GM12878 (cell line): ENCODE measurements around the gene DLG2. TPM values are rescaled to one million over a fixed set of nuclear protein-coding genes. Genes with fewer than 3 reads are reported as not detected.

Source experiments
- ATAC-seq: fragments of 200-7000 bp; cut with Tn5 transposase; 3 replicates; pipeline ENCODE4 v1.9.1; 2020; ENCODE audit warnings: mild to moderate bottlenecking, moderate library complexity
- BruUV-seq: library from RNA; stranded (reverse); fragments of 400-500 nt; replicated peaks from 2 replicates; lab custom pipeline; 2021; lab: Mats Ljungman, UMichigan
- CTCF ChIA-PET: fragments of 300-600 bp; sonication (Branson Sonifier 250); formaldehyde crosslinking; extraction: SDS; loops from one replicate; lab custom pipeline; 2021; ENCODE audit warnings: inconsistent platforms; lab: Yijun Ruan, JAX
- POLR2A ChIA-PET: fragments of 350-600 bp; formaldehyde crosslinking; extraction: SDS; loops from one replicate; lab custom pipeline; 2021; ENCODE audit warnings: inconsistent platforms; lab: Charles Lee
- RAD21 ChIA-PET: fragments of 300-600 bp; sonication (Branson Sonifier 250); formaldehyde crosslinking; loops from one replicate; lab custom pipeline; 2023; ENCODE audit warnings: antibody characterized with exemption; ENCODE audit not compliant: unreplicated experiment; lab: Charles Lee
- SMC1A ChIA-PET: fragments of 300-600 bp; sonication (Branson Sonifier 250); formaldehyde crosslinking; loops from one replicate; lab custom pipeline; 2023; ENCODE audit not compliant: unreplicated experiment, uncharacterized antibody; lab: Charles Lee
- DNase-seq: peaks from one replicate; pipeline ENCODE4 v3.0.0-alpha.2; 2011; ENCODE audit warnings: low read depth, low spot score
- FAIRE-seq: peaks from 3 replicates; lab custom pipeline; 2011; peaks lifted over from hg19 to GRCh38; lab: Jason Lieb, UNC
- H2AFZ ChIP-seq: 2 replicates; pipeline ENCODE4 v1.6.0; 2011; ENCODE audit warnings: low read depth, low read length, control low read depth; ENCODE audit not compliant: control insufficient read depth
- H3K27ac ChIP-seq: 2 replicates; pipeline ENCODE4 v1.5.1; 2011; ENCODE audit warnings: control low read depth; ENCODE audit not compliant: control insufficient read depth, insufficient read depth
- H3K27me3 ChIP-seq, 2 experiments: replicated peaks in 1 of 2; 2 replicates each; pipeline versions ENCODE4 v1.6.0 to v1.6.1; 2011; ENCODE audit warnings: low read length in 1 of 2; ENCODE audit not compliant: control insufficient read depth in 2 of 2, insufficient read depth in 2 of 2
- H3K36me3 ChIP-seq, 2 experiments: 2 replicates each; pipeline ENCODE4 v1.5.1; 2011; ENCODE audit warnings: low read length in 1 of 2; ENCODE audit not compliant: control insufficient read depth in 2 of 2, insufficient read depth in 2 of 2
- H3K4me1 ChIP-seq: 2 replicates; pipeline ENCODE4 v1.6.1; 2011; ENCODE audit warnings: mild to moderate bottlenecking, low read length, moderate library complexity, mixed read lengths; ENCODE audit not compliant: control insufficient read depth, insufficient read depth
- H3K4me2 ChIP-seq: 2 replicates; pipeline ENCODE4 v1.6.0; 2011; ENCODE audit warnings: control low read depth; ENCODE audit not compliant: control insufficient read depth, insufficient read depth
- H3K4me3 ChIP-seq: fragments of 200-600 bp; sonication (generic); 2 replicates; pipeline ENCODE4 v1.5.1; 2016
- H3K79me2 ChIP-seq: 2 replicates; pipeline ENCODE4 v1.6.0; 2011; ENCODE audit warnings: low read length; ENCODE audit not compliant: control insufficient read depth, insufficient read depth
- H3K9ac ChIP-seq: 2 replicates; pipeline ENCODE4 v1.8.0; 2011; ENCODE audit warnings: low read length, control low read depth, mixed read lengths; ENCODE audit not compliant: control insufficient read depth, insufficient read depth
- H3K9me3 ChIP-seq: replicated peaks from 3 replicates; pipeline ENCODE4 v1.5.1; 2011; ENCODE audit warnings: mild to moderate bottlenecking, low read length; ENCODE audit not compliant: control insufficient read depth, insufficient read depth
- H4K20me1 ChIP-seq: 2 replicates; pipeline ENCODE4 v1.6.0; 2011; ENCODE audit not compliant: control insufficient read depth, insufficient read depth
- CBX3 ChIP-seq: fragments of 200-600 bp; sonication (generic); IDR thresholded peaks from 2 replicates; pipeline ENCODE4 v1.6.1; 2016; ENCODE audit warnings: low read depth, borderline replicate concordance
- CHD4 ChIP-seq: fragments of 200-600 bp; sonication (generic); IDR thresholded peaks from 2 replicates; pipeline ENCODE4 v1.6.1; 2016; ENCODE audit warnings: mild to moderate bottlenecking
- EED ChIP-seq: sonication (generic); IDR thresholded peaks from 2 replicates; pipeline ENCODE4 v1.6.1; 2016; ENCODE audit warnings: antibody characterized with exemption, low read depth
- KAT2A ChIP-seq: conservative IDR thresholded peaks from 2 replicates; pipeline ENCODE4 v1.6.1; 2011; ENCODE audit warnings: low read depth, low read length; ENCODE audit not compliant: control insufficient read depth
- MYC ChIP-seq: IDR thresholded peaks from 2 replicates; pipeline ENCODE4 v1.6.1; 2011; ENCODE audit warnings: mild to moderate bottlenecking, low read length, moderate library complexity, inconsistent platforms; ENCODE audit not compliant: insufficient read depth, insufficient replicate concordance, insufficient read length, severe bottlenecking
- RELA ChIP-seq: fragments of 450-650 bp; IDR thresholded peaks from 2 replicates; pipeline ENCODE4 v1.8.0; 2014; ENCODE audit warnings: borderline replicate concordance; ENCODE audit not compliant: partially characterized antibody
- RFX5 ChIP-seq: IDR thresholded peaks from 2 replicates; pipeline ENCODE4 v1.6.1; 2011; ENCODE audit warnings: low read depth, low read length, improper control_type of control experiment
- SREBF1 ChIP-seq: IDR thresholded peaks from 2 replicates; pipeline ENCODE4 v1.6.1; 2012; ENCODE audit warnings: mild to moderate bottlenecking, low read length
- SRF ChIP-seq, 2 experiments: IDR thresholded peaks; 2 replicates each; pipeline ENCODE4 v1.6.1; 2011; ENCODE audit warnings: low read depth in 2 of 2, low read length in 2 of 2, mild to moderate bottlenecking in 1 of 2, moderate library complexity in 1 of 2
- TAF1 ChIP-seq: IDR thresholded peaks from 2 replicates; pipeline ENCODE4 v1.6.1; 2011; ENCODE audit warnings: mild to moderate bottlenecking, low read depth, low read length, borderline replicate concordance
- TARDBP ChIP-seq: IDR thresholded peaks from 2 replicates; pipeline ENCODE4 v1.6.1; 2016; ENCODE audit warnings: borderline replicate concordance
- TCF12 ChIP-seq: IDR thresholded peaks from 2 replicates; pipeline ENCODE4 v1.6.1; 2011; ENCODE audit warnings: low read depth, mild to moderate bottlenecking, low read length
- YBX1 ChIP-seq: fragments of 450-650 bp; IDR thresholded peaks from 2 replicates; pipeline ENCODE4 v1.6.1; 2016; ENCODE audit warnings: antibody characterized with exemption
- ZBED1 ChIP-seq: IDR thresholded peaks from 2 replicates; pipeline ENCODE4 v1.6.1; 2016; ENCODE audit warnings: borderline replicate concordance
- ZNF207 ChIP-seq: fragments of 450-650 bp; IDR thresholded peaks from 2 replicates; pipeline ENCODE4 v1.6.1; 2014; ENCODE audit warnings: antibody characterized with exemption, mild to moderate bottlenecking, borderline replicate concordance
- ZNF24 ChIP-seq: fragments of 450-650 bp; IDR thresholded peaks from 2 replicates; pipeline ENCODE4 v1.6.1; 2017; ENCODE audit warnings: antibody characterized with exemption, mild to moderate bottlenecking
- WGBS: methylation state at CpG from one replicate; pipeline ENCODE4 v1.1.6; 2016; ENCODE audit warnings: low lambda C conversion rate; ENCODE audit not compliant: insufficient replicate concordance, insufficient coverage; ENCODE audit errors: missing lambda C conversion rate; 5-methylcytosine and 5-hydroxymethylcytosine counted together
- in situ Hi-C: fragments of 300-500 bp; cut with MboI; formaldehyde crosslinking; loops from 9 replicates; pipeline ENCODE4 v1.14.3; 2018; ENCODE audit warnings: mixed read lengths
- intact Hi-C: fragments of 100-400 bp; cut with micrococcal nuclease; formaldehyde crosslinking; loops from one replicate; pipeline ENCODE4 v1.14.2; 2022; ENCODE audit not compliant: unreplicated experiment
- polyA plus RNA-seq, 11 experiments: library from polyadenylated mRNA; depleted of rRNA in 4 of 11; unstranded in 6 of 11; stranded (reverse) in 5 of 11; fragments of >200 nt; fragmentation: Nextera tagmentation in 4 of 11; fragmentation: Illumina TruSeq in 1 of 11; extraction: Ambion mirVana in 4 of 11; extraction: Trizol in 1 of 11; gene quantifications; 1 replicate in 1 of 11; 2 replicates in 10 of 11; pipeline versions ENCODE4 v1.2.1 to v1.2.3, GENCODE V29; 2011 to 2016; ENCODE audit warnings: inconsistent platforms in 2 of 11, missing spikeins in 2 of 11, low read depth in 1 of 11
- total RNA-seq, 4 experiments: library from RNA; depleted of rRNA in 3 of 4; stranded (reverse); fragments of >200 nt in 3 of 4; fragmentation: Illumina TruSeq in 1 of 4; extraction: Trizol in 1 of 4; gene quantifications; 2 replicates each; pipeline versions ENCODE4 v1.2.1 to v1.2.3, GENCODE V29; 2013 to 2021
- TF ChIP-seq, protein P1 (sequence below), 3 experiments: IDR thresholded peaks in 2 of 3; conservative IDR thresholded peaks in 1 of 3; 2 replicates each; pipeline ENCODE4 v1.5.1; 2011; ENCODE audit warnings: low read depth in 3 of 3, low read length in 3 of 3, mild to moderate bottlenecking in 3 of 3, control low read depth in 2 of 3, moderate library complexity in 2 of 3, inconsistent platforms in 1 of 3, mixed read lengths in 1 of 3; ENCODE audit not compliant: control insufficient read depth in 2 of 3, insufficient read depth in 1 of 3; ENCODE audit errors: extremely low read depth in 1 of 3

DLG2 gene
- total and polyA plus RNA-seq, 10 of the 15 experiments (the other 5 are each of a cell fraction or from before 2014, with no cell fraction given) = 0.09 to 0.98 (median 0.35) TPM

DNA sequence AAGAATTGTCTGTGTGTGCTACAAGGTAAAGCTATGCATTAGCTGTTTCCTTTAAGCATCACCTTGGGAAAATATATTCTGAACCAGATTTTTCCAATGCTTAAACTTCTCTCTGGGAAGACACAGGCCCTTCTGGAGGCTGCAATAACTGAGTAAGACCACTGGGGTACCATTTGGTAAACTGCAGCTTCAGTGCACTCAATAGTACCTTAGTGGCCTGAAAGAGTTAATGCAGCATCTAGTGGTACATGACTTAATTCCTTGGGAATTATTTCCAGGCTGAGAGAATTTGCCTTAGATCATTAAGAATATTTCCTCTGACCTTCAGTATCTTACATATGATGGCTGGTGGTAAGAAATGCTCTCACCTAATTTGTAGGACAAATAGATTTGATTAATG, 727.4 kb downstream of the DLG2 start:
- no peak overlapping the region for H3K9ac ChIP-seq
- RAD21 ChIA-PET = no interaction called here
- no peaks in the 10 kb centered on the region for H3K4me1 ChIP-seq
- no peak for DNase-seq
- no peaks in the 10 kb centered on the region for H4K20me1 ChIP-seq
- POLR2A ChIA-PET = no interaction called here
- no peaks in the 10 kb centered on the region for H3K27me3 ChIP-seq
- no peak overlapping the region for H3K27ac ChIP-seq
- no peak overlapping the region for H3K4me3 ChIP-seq
- TF ChIP-seq SREBF1 = no peak
- TF ChIP-seq, protein P1, sequence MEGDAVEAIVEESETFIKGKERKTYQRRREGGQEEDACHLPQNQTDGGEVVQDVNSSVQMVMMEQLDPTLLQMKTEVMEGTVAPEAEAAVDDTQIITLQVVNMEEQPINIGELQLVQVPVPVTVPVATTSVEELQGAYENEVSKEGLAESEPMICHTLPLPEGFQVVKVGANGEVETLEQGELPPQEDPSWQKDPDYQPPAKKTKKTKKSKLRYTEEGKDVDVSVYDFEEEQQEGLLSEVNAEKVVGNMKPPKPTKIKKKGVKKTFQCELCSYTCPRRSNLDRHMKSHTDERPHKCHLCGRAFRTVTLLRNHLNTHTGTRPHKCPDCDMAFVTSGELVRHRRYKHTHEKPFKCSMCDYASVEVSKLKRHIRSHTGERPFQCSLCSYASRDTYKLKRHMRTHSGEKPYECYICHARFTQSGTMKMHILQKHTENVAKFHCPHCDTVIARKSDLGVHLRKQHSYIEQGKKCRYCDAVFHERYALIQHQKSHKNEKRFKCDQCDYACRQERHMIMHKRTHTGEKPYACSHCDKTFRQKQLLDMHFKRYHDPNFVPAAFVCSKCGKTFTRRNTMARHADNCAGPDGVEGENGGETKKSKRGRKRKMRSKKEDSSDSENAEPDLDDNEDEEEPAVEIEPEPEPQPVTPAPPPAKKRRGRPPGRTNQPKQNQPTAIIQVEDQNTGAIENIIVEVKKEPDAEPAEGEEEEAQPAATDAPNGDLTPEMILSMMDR (IDR thresholded peaks at IDR 0.05 in 2 of 3, conservative IDR thresholded peaks at IDR 0.05 in 1 of 3; ENCODE audit: control insufficient read depth in 2 of 3, extremely low read depth in 1 of 3, insufficient read depth in 1 of 3, low read depth in 3 of 3, low read length in 3 of 3) = peak in 2 of 3 experiments; percentile 28 to 33; a peak in 2 of 6 replicates
- in situ Hi-C loops = no loop called here
- H3K79me2 ChIP-seq = no peaks in the 10 kb centered on the region
- no peaks in the 10 kb centered on the region for H3K9me3 ChIP-seq
- no TSS peak for BruUV-seq
- peak; percentile 61 for ATAC-seq
- SMC1A ChIA-PET = interaction anchor here (1.3 kb wide), 1 partner anchor 10 kb away, joined by 3 read pairs; no protein-coding TSS in a partner anchor
- H3K36me3 ChIP-seq = no peaks in the 10 kb centered on the region
- no peak overlapping the region for H3K4me2 ChIP-seq
- CTCF ChIA-PET = interaction anchor here (0.5 kb wide), 1 partner anchor 134 kb away, joined by 3 read pairs; no protein-coding TSS in a partner anchor
- no peak overlapping the region for H2AFZ ChIP-seq
- no peak for FAIRE-seq
- intact Hi-C loops = no loop called here

DNA sequence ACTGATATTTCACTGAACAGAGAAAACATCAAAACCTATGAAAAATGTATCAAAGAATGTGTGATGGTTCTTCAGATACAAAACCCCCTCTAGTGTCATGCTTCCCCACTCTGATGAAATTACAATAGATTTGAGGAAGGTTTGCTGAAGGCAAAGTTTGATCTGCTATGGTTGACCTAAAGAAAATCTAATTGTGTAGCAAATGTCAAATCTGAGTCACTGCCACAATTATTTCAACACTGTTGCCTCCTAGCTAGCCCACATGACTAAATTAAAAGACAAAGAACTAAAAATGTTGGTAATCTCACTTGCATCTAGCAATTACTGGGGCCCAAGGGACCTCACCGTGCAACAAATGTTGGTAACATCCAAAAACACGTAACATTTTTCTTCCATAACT, 728.0 kb downstream of the DLG2 start:
- no peaks in the 10 kb centered on the region for H3K9me3 ChIP-seq
- no peak overlapping the region for H3K9ac ChIP-seq
- H3K27ac ChIP-seq = no peak overlapping the region
- no peak overlapping the region for H2AFZ ChIP-seq
- H3K4me2 ChIP-seq = no peak overlapping the region
- CTCF ChIA-PET = no interaction called here
- H4K20me1 ChIP-seq = no peaks in the 10 kb centered on the region
- FAIRE-seq (no peak), ATAC-seq (no peak), DNase-seq (no peak)
- no peaks in the 10 kb centered on the region for H3K4me1 ChIP-seq
- RAD21 ChIA-PET = no interaction called here
- POLR2A ChIA-PET = no interaction called here
- intact Hi-C loops (no loop called here), in situ Hi-C loops (no loop called here)
- H3K36me3 ChIP-seq = no peaks in the 10 kb centered on the region
- no TSS peak for BruUV-seq
- 63% methylated on average over 2 of the region's 2 CpGs for WGBS
- no peaks in the 10 kb centered on the region for H3K27me3 ChIP-seq
- SMC1A ChIA-PET = interaction anchor here (1.3 kb wide), 1 partner anchor 9 kb away, joined by 3 read pairs; no protein-coding TSS in a partner anchor
- no peak overlapping the region for H3K4me3 ChIP-seq
- H3K79me2 ChIP-seq = no peaks in the 10 kb centered on the region
- TF ChIP-seq RELA (no peak), ZNF24 (no peak), TARDBP (no peak), ZBED1 (no peak), CHD4 (no peak), ZNF207 (no peak), EED (no peak), MYC (no peak), TCF12 (no peak), KAT2A (no peak), SRF (IDR thresholded peaks at IDR 0.05; ENCODE audit: low read depth in 2 of 2, low read length in 2 of 2) (no peak), RFX5 (no peak), YBX1 (no peak), CBX3 (no peak), TAF1 (no peak)
